Astrocyte (in vitro differentiated cells and primary cell): Measurements from ENCODE around the gene RSRC2. TPM values are rescaled to one million over a fixed set of nuclear protein-coding genes. Genes with fewer than 3 reads are reported as not detected.
"Not testable (repeated sequence)": the region's sequence is repeated elsewhere in the genome, so short reads cannot be mapped to it uniquely, and the experiment has no call there.

Source experiments
- DNase-seq: peaks from one replicate; pipeline ENCODE4 v3.0.0-alpha.2; 2010; ENCODE audit warnings: low read depth
- FAIRE-seq: peaks from 2 replicates; lab custom pipeline; 2011; peaks lifted over from hg19 to GRCh38; lab: Jason Lieb, UNC
- H2AFZ ChIP-seq: 2 replicates; pipeline ENCODE4 v1.6.0; 2012; ENCODE audit warnings: low read depth, low read length, inconsistent platforms
- H3K27ac ChIP-seq: 2 replicates; pipeline ENCODE4 v1.5.1; 2011; ENCODE audit warnings: low read depth, low read length, inconsistent platforms
- H3K27me3 ChIP-seq: 2 replicates; pipeline ENCODE4 v1.6.0; 2011; ENCODE audit warnings: low read length, inconsistent platforms; ENCODE audit not compliant: insufficient read depth
- H3K36me3 ChIP-seq: 2 replicates; pipeline ENCODE4 v1.5.1; 2011; ENCODE audit warnings: low read length, inconsistent platforms; ENCODE audit not compliant: insufficient read depth
- H3K4me1 ChIP-seq: 2 replicates; pipeline ENCODE4 v1.5.1; 2011; ENCODE audit warnings: low read length, inconsistent platforms; ENCODE audit not compliant: insufficient read depth
- H3K4me2 ChIP-seq: 2 replicates; pipeline ENCODE4 v1.6.0; 2012; ENCODE audit warnings: low read length, inconsistent platforms
- H3K4me3 ChIP-seq: 2 replicates; pipeline ENCODE4 v1.5.1; 2011; ENCODE audit warnings: low read depth, mild to moderate bottlenecking, low read length, inconsistent platforms; ENCODE audit not compliant: insufficient read depth
- H3K79me2 ChIP-seq: 2 replicates; pipeline ENCODE4 v1.6.0; 2012; ENCODE audit warnings: mild to moderate bottlenecking, low read length, inconsistent platforms; ENCODE audit not compliant: insufficient read depth
- H3K9ac ChIP-seq: 2 replicates; pipeline ENCODE4 v1.6.0; 2012; ENCODE audit warnings: mild to moderate bottlenecking, low read length, inconsistent platforms
- H3K9me3 ChIP-seq: 2 replicates; pipeline ENCODE4 v1.5.1; 2012; ENCODE audit warnings: low read depth, mild to moderate bottlenecking, low read length, inconsistent platforms; ENCODE audit not compliant: insufficient read depth
- H4K20me1 ChIP-seq: 2 replicates; pipeline ENCODE4 v1.6.0; 2012; ENCODE audit warnings: low read length, inconsistent platforms; ENCODE audit not compliant: insufficient read depth
- H3K27ac Mint-ChIP-seq: one replicate; pipeline ENCODE4 v1.8.0; 2021; ENCODE audit warnings: mild to moderate bottlenecking, mixed read lengths; ENCODE audit not compliant: unreplicated experiment
- H3K27me3 Mint-ChIP-seq: one replicate; pipeline ENCODE4 v1.8.0; 2021; ENCODE audit warnings: low read depth, mixed read lengths; ENCODE audit not compliant: unreplicated experiment
- H3K36me3 Mint-ChIP-seq: one replicate; pipeline ENCODE4 v1.8.0; 2021; ENCODE audit warnings: low read depth, mixed read lengths; ENCODE audit not compliant: unreplicated experiment
- H3K4me1 Mint-ChIP-seq: one replicate; pipeline ENCODE4 v1.8.0; 2021; ENCODE audit warnings: low read depth, mixed read lengths; ENCODE audit not compliant: unreplicated experiment
- H3K4me3 Mint-ChIP-seq: one replicate; pipeline ENCODE4 v1.8.0; 2021; ENCODE audit warnings: mild to moderate bottlenecking, moderate library complexity, mixed read lengths; ENCODE audit not compliant: unreplicated experiment
- H3K9me3 Mint-ChIP-seq: one replicate; pipeline ENCODE4 v1.8.0; 2021; ENCODE audit warnings: mild to moderate bottlenecking, mixed read lengths; ENCODE audit not compliant: unreplicated experiment
- CTCF ChIP-seq: IDR thresholded peaks from 2 replicates; pipeline ENCODE4 v1.5.1; 2011; ENCODE audit warnings: low read depth, mild to moderate bottlenecking, inconsistent platforms, low read length, moderate library complexity; ENCODE audit not compliant: insufficient read depth
- EZH2 ChIP-seq: IDR thresholded peaks from 2 replicates; pipeline ENCODE4 v1.6.1; 2012; ENCODE audit warnings: mild to moderate bottlenecking, low read length, inconsistent platforms; ENCODE audit not compliant: insufficient read depth
- total RNA-seq: library from RNA; stranded (reverse); gene quantifications from 2 replicates; pipeline ENCODE4 v1.2.1, GENCODE V29; 2021

RSRC2 gene
- total RNA-seq, 1 donor from 2014 or later: 56.3 TPM

GRCh38 chr12:122491991-122492390 lies 34.7 kb downstream of the RSRC2 start:
- Mint-ChIP-seq H3K36me3 (peaks cover 16% of the 10 kb centered on the region), H3K4me1 (peaks cover 10% of the 10 kb centered on the region), H3K9me3 (no peaks in the 10 kb centered on the region), H3K27me3 (no peaks in the 10 kb centered on the region), H3K4me3 (no peak overlapping the region), H3K27ac (peak overlapping the region; percentile 48)
- Histone ChIP-seq H2AFZ (no peak overlapping the region), H3K79me2 (peaks cover 27% of the 10 kb centered on the region), H4K20me1 (peaks cover 13% of the 10 kb centered on the region), H3K4me3 (no peak overlapping the region), H3K27ac (no peak overlapping the region), H3K4me2 (no peak overlapping the region), H3K4me1 (no peaks in the 10 kb centered on the region), H3K9ac (no peak overlapping the region), H3K27me3 (no peaks in the 10 kb centered on the region), H3K36me3 (peaks cover 34% of the 10 kb centered on the region), H3K9me3 (no peaks in the 10 kb centered on the region)
- DNase-seq (no peak), FAIRE-seq (no peak)
- no peak for TF ChIP-seq CTCF
- no peak for TF ChIP-seq EZH2

- peaks cover 49% of the 10 kb centered on the region for H3K36me3 ChIP-seq
- H3K4me1 ChIP-seq: no peaks in the 10 kb centered on the region
- H4K20me1 ChIP-seq: peaks cover 13% of the 10 kb centered on the region
- FAIRE-seq (no peak), DNase-seq (no peak)
- Mint-ChIP-seq H3K27ac (no peak overlapping the region), H3K36me3 (peaks cover 29% of the 10 kb centered on the region), H3K4me3 (no peak overlapping the region), H3K9me3 (no peaks in the 10 kb centered on the region), H3K27me3 (no peaks in the 10 kb centered on the region), H3K4me1 (peaks cover 8% of the 10 kb centered on the region)
- no peak overlapping the region for H3K27ac ChIP-seq
- H3K4me2 ChIP-seq: no peak overlapping the region
- no peaks in the 10 kb centered on the region for H3K9me3 ChIP-seq
- no peak overlapping the region for H3K4me3 ChIP-seq
- H2AFZ ChIP-seq: no peak overlapping the region
- TF ChIP-seq EZH2 (no peak), CTCF (no peak)
- no peak overlapping the region for H3K9ac ChIP-seq
- H3K27me3 ChIP-seq: no peaks in the 10 kb centered on the region
- H3K79me2 ChIP-seq: peaks cover 8% of the 10 kb centered on the region
Observed at GRCh38 chr12:122489038-122489437, 37.7 kb downstream of the RSRC2 start.

- Histone ChIP-seq H4K20me1 (peaks cover 13% of the 10 kb centered on the region), H3K36me3 (peaks cover 53% of the 10 kb centered on the region)
- H3K4me3 ChIP-seq, H3K27me3 ChIP-seq, H3K4me1 ChIP-seq, H3K27ac Mint-ChIP-seq, H3K9me3 Mint-ChIP-seq, FAIRE-seq, H2AFZ ChIP-seq, H3K9me3 ChIP-seq, H3K27ac ChIP-seq, H3K4me1 Mint-ChIP-seq, DNase-seq, H3K4me2 ChIP-seq, H3K27me3 Mint-ChIP-seq, H3K9ac ChIP-seq, H3K79me2 ChIP-seq, H3K4me3 Mint-ChIP-seq: not testable (repeated sequence)
- H3K36me3 Mint-ChIP-seq: peaks cover 36% of the 10 kb centered on the region
Observed at GRCh38 chr12:122487807-122488206, 38.9 kb downstream of the RSRC2 start.
